GM18505 (cell line): Measurements from ENCODE around the gene ANKFY1.

Experiments used
- ATAC-seq: cut with Tn5 transposase; IDR thresholded peaks from one replicate; pipeline ENCODE4 v1.9.1; 2021; ENCODE audit not compliant: unreplicated experiment
- POLR2A ChIP-seq: IDR thresholded peaks from 4 replicates; pipeline ENCODE4 v1.6.1; 2011; ENCODE audit warnings: borderline replicate concordance; ENCODE audit not compliant: insufficient read depth, insufficient read length; ENCODE audit errors: extremely low read depth

The ANKFY1 gene

GRCh38 chr17:4136373-4136772 lies 127.4 kb downstream of the ANKFY1 start:
- no peak for ATAC-seq
- TF ChIP-seq POLR2A, result no peak

DNA sequence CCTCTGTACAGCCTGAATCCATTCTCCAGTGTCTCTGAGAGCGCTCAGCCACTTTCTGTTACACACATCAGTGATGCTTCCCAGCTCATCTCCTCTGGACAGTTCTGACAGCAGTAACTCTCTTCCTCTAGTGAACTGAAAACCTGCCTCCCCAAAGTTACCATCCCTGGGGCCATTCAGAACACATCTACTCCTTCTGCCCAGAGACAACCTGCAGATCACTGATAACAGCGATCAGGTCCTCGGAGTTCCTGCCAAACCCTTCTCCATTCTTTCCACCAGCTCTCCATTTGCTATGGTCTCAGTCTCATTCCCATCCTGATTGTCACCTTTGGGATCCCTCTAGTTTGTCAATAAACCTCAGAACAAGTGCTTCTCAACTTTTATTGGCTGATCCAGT lies 128.3 kb downstream of the ANKFY1 start:
- ATAC-seq, result no peak

DNA sequence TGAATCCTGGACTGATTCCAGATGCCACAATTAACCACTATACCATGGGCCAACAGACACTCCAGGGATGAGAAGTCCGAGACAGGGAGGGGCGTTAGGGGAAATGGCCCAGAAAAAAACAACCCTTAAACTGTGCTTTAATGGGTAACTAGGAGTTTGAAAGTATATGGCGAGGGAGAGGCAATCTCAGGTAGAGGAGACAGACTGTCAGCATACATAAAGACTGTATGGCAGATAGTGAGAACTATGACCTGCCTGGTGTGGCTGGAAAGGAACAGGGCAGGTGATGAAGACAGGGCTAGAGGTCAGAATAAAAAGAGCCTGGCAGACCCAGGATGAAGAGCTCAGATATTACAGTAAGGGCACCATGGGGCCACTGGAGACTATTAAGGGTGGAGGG lies 129.1 kb downstream of the ANKFY1 start:
- no peak for ATAC-seq
- no peak for TF ChIP-seq POLR2A

More for the DNA sequence above, 128.3 kb downstream of the ANKFY1 start:
- TF ChIP-seq POLR2A, result no peak

DNA sequence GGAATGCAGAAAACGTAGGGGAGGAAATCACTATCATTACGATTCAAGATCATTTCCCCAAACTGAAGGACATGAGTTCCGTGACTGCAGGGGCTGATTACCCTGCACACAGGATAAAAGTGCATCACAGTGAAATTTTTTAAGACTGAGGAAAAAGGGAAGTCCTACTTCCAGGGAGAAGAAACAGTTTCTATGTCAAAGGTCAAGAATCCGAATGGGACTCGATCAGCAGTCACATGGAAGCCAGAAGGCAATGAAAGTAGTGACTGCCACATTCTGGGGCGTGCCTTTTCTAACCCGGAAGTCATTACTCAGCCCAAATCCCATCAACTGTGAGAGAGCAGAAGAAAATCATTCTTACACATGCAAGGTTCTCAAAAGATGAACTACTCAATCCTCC lies 133.1 kb downstream of the ANKFY1 start:
- ATAC-seq, result no peak
- no peak for TF ChIP-seq POLR2A

- ATAC-seq, result no peak
Measured at GRCh38 chr17:4127555-4127954, 136.2 kb downstream of the ANKFY1 start.

DNA sequence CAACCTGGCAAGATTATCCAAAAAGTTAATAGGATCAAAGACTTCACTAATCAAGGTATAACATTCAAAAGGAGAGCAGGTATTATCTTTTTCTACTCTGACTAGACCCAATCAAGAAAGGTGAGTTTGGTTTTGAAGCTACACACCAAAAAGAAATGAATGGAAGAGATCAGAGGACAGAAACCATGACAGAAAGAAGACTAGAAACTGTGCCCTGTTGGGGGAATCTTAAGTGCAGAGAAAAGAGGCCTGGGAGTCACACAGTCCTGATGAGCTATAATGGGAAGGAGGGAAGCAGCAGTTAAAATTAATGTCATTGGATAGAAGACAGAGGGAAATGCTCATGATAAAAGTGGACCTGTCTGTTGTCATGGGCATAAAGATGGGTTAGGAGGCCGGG lies 138.2 kb downstream of the ANKFY1 start:
- ATAC-seq, result no peak
- TF ChIP-seq POLR2A, result no peak

More at GRCh38 chr17:4127555-4127954, 136.2 kb downstream of the ANKFY1 start:
- no peak for TF ChIP-seq POLR2A

DNA sequence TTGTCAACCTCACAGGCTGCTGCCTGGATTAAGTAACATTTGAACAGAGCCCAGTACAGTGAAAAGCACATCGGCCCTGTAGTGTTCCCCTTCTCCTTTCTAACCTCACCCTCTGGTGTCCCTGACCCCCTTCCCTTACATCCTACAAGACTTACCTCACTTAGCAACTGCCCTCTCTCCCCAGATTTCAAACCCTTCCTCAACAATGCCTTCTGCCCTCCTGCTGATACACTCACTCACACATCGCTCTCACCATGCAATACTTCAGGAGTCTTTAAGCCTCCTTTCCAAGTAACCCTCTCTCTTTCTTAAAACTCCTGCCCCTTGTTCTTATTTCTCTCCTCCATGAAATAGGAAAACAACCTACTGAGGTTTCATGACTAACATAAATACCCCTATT lies 138.8 kb downstream of the ANKFY1 start:
- TF ChIP-seq POLR2A, result no peak
- no peak for ATAC-seq

DNA sequence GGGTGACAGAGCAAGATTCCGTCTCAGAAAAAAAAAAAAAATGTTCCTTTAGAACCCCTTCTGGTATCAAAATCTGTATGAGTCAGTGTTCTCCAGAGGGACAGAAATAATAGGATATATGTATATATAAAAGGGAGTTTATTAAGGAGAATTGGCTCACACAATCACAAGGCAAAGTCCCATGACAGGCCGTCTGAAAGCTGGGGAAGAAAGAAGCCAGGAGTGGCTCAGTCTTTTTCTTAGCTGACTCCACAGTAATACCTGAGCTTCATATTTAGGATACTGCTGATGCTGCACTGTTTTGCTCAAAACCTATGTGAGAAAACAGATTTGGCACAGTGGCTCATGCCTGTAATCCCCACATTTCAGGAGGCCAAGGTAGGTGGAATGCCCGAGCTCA lies 143.4 kb downstream of the ANKFY1 start:
- no peak for TF ChIP-seq POLR2A
- no peak for ATAC-seq

- TF ChIP-seq POLR2A, result no peak
- no peak for ATAC-seq
Measured at GRCh38 chr17:4119299-4119698, 144.5 kb downstream of the ANKFY1 start.

GRCh38 chr17:4118015-4118743 lies 145.6 kb downstream of the ANKFY1 start:
- ATAC-seq, result no peak
- no peak for TF ChIP-seq POLR2A

DNA sequence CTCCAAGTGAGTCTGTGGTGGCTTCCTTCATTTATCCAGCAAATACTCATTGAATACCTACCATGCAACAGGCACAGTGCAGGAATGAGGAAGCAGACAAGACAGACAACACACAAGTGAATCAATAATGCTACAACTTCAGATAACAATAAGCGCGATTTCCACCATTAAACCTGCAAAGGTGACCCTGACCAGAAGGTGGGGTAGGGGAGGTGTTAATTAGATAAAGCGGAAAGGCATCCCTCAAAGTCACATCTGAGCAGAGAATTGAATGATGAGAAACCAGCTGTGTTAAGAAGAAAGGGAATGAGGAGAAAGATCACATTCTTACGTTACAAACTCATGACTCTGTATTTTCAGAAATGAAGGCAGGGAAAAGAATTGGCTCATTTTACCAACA lies 147.3 kb downstream of the ANKFY1 start:
- no peak for ATAC-seq
- TF ChIP-seq POLR2A, result no peak
